Ishikawa (cell line): ENCODE results near the gene AGPAT4.

Experiments used
- CEBPB ChIP-seq: IDR thresholded peaks from 2 replicates; pipeline ENCODE4 v1.6.1; 2012
- CREB1 ChIP-seq: IDR thresholded peaks from 2 replicates; pipeline ENCODE4 v1.6.1; 2012; ENCODE audit warnings: low read depth
- EGR1 ChIP-seq: IDR thresholded peaks from 2 replicates; pipeline ENCODE4 v1.6.1; 2012
- EP300 ChIP-seq: IDR thresholded peaks from 2 replicates; pipeline ENCODE4 v1.6.1; 2012; ENCODE audit warnings: borderline replicate concordance
- FOXM1 ChIP-seq: IDR thresholded peaks from 2 replicates; pipeline ENCODE4 v1.6.1; 2012; ENCODE audit warnings: low read depth, borderline replicate concordance
- MAX ChIP-seq: IDR thresholded peaks from 2 replicates; pipeline ENCODE4 v1.6.1; 2012
- NFIC ChIP-seq: IDR thresholded peaks from 2 replicates; pipeline ENCODE4 v1.6.1; 2012
- RAD21 ChIP-seq: IDR thresholded peaks from 2 replicates; pipeline ENCODE4 v1.6.1; 2012; ENCODE audit warnings: low read depth
- REST ChIP-seq: IDR thresholded peaks from 2 replicates; pipeline ENCODE4 v1.6.1; 2012; ENCODE audit warnings: low read depth, mild to moderate bottlenecking
- TAF1 ChIP-seq: IDR thresholded peaks from 2 replicates; pipeline ENCODE4 v1.6.1; 2012; ENCODE audit warnings: low read depth, mild to moderate bottlenecking
- TEAD4 ChIP-seq: IDR thresholded peaks from 2 replicates; pipeline ENCODE4 v1.6.1; 2012
- USF1 ChIP-seq: IDR thresholded peaks from 2 replicates; pipeline ENCODE4 v1.6.1; 2012
- YY1 ChIP-seq: IDR thresholded peaks from 2 replicates; pipeline ENCODE4 v1.6.1; 2012; ENCODE audit warnings: low read depth
- ZBTB7A ChIP-seq: IDR thresholded peaks from 2 replicates; pipeline ENCODE4 v1.6.1; 2012; ENCODE audit warnings: low read depth

DNA sequence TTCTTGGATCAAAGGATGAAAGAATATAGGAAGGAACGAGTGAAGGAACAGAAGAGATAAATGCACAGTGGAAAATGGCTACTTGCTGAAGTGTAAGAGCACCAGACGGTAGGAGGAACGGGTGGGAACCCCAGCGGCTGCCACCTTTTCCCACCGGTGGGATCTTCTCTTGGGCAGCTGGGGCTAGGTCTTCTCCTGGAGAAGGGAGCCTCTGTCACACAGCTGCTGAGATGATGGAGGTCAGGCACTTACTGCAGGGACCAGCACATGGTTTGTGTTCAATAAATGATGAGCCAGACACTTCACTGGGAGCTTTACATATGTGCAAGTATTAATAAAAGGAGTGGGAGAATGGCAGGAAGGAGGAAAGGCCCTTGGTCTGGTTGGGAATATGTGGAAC is 123.7 kb downstream of the AGPAT4 start:
- no peak for TF ChIP-seq EP300
- no peak for TF ChIP-seq REST
- no peak for TF ChIP-seq USF1
- TF ChIP-seq TAF1, result no peak
- no peak for TF ChIP-seq NFIC
- TF ChIP-seq CREB1, result no peak
- no peak for TF ChIP-seq CEBPB
- TF ChIP-seq FOXM1, result no peak
- no peak for TF ChIP-seq MAX
- TF ChIP-seq YY1, result no peak
- no peak for TF ChIP-seq ZBTB7A
- no peak for TF ChIP-seq RAD21
- TF ChIP-seq EGR1, result no peak
- TF ChIP-seq TEAD4, result no peak
